Measurements from ENCODE around the gene RANBP9. TPM values are rescaled to one million over a fixed set of nuclear protein-coding genes. Genes with fewer than 3 reads are reported as not detected.

Gene RANBP9
- total RNA-seq, 3 donors from 2014 or later: 43.9 to 51.5 (median 48.0) TPM

DNA sequence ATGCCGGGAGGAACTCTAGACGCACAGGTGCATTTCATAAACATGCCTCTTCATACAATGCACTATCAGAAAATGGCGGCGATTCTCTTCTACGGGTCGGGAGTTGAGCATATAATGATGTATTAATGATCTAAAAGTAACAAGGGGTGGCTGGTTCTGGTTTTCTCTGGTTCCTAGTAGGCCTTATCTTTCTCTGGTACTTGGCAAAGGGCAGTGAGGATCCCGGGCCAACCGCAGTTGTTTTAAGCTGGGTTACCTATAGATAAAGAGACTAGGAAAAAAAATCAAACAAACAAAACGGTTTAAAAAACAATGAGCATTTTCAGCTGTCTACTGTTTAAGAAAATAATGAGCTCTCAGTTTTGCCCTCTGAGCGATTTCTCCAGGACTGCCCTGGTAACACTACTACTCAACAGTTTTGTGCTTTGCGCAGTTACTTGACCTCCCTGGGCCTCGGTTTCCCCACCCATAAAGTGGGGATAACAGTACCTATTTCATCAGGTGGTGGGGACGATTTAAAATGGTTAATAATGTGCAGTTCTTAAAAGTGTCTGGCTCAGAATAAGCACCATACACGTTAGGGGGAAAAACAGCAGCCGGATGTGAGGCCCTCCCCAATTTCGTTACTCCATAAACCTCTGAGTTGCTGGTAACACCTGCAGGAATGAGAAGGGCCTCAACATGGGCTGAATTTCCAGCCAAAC is 138.5 kb downstream of the RANBP9 start:
- intact Hi-C loops (cut with DNase I; ENCODE audit: low total_unique reads): no loop called here

DNA sequence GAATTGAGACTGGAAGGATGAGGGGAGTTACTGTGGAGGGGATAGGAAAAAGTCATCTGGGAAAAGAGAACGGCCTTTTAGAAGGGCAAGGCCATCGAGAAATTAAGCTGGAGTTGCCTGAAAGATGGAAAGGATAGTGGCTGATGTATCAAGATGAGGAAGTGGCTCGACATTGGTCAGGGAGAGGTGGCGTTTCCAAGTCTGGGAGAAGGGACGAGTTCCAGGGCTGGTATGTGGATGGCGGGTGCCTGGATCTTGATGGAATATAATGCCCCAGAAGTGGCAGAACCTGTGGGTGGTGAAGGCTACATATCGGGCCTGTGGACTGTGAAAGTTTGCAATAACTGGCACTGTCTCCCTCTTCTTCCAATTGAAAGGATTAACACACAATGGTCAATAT is 139.4 kb downstream of the RANBP9 start:
- DNase-seq (ENCODE audit: low spot score in 2 of 2): no peak
- no peaks in the 10 kb centered on the region for H3K27me3 ChIP-seq
- intact Hi-C loops (cut with DNase I; ENCODE audit: low total_unique reads): no loop called here
- H3K36me3 ChIP-seq: no peaks in the 10 kb centered on the region
- TF ChIP-seq POLR2AphosphoS5 (IDR thresholded peaks at IDR 0.05) (no peak), POLR2A (IDR thresholded peaks at IDR 0.05) (no peak)
- TF ChIP-seq, protein P1, sequence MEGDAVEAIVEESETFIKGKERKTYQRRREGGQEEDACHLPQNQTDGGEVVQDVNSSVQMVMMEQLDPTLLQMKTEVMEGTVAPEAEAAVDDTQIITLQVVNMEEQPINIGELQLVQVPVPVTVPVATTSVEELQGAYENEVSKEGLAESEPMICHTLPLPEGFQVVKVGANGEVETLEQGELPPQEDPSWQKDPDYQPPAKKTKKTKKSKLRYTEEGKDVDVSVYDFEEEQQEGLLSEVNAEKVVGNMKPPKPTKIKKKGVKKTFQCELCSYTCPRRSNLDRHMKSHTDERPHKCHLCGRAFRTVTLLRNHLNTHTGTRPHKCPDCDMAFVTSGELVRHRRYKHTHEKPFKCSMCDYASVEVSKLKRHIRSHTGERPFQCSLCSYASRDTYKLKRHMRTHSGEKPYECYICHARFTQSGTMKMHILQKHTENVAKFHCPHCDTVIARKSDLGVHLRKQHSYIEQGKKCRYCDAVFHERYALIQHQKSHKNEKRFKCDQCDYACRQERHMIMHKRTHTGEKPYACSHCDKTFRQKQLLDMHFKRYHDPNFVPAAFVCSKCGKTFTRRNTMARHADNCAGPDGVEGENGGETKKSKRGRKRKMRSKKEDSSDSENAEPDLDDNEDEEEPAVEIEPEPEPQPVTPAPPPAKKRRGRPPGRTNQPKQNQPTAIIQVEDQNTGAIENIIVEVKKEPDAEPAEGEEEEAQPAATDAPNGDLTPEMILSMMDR (IDR thresholded peaks at IDR 0.05): no peak
- H3K4me3 ChIP-seq: no peak overlapping the region
- no peaks in the 10 kb centered on the region for H3K4me1 ChIP-seq
- no peak overlapping the region for H3K27ac ChIP-seq
- no peaks in the 10 kb centered on the region for H3K9me3 ChIP-seq

More for the DNA sequence above, 138.5 kb downstream of the RANBP9 start:
- TF ChIP-seq POLR2A (IDR thresholded peaks at IDR 0.05): no peak
- TF ChIP-seq, protein P1 (IDR thresholded peaks at IDR 0.05): no peak
- TF ChIP-seq POLR2AphosphoS5 (IDR thresholded peaks at IDR 0.05): no peak
- DNase-seq (ENCODE audit: low spot score in 2 of 2): no peak
- H3K27me3 ChIP-seq: no peaks in the 10 kb centered on the region
- peak overlapping the region; percentile 76 to 87 (median 84) for H3K4me3 ChIP-seq
- H3K4me1 ChIP-seq: no peaks in the 10 kb centered on the region
- no peaks in the 10 kb centered on the region for H3K36me3 ChIP-seq
- H3K27ac ChIP-seq: peak overlapping the region; percentile 94 to 97
- H3K9me3 ChIP-seq: no peaks in the 10 kb centered on the region

Other genes starting within 250 kb of the RANBP9 start
- 10 to 100 TPM; 11.6 to 33.3 (median 23.3) TPM for gene GFOD1, start 224.2 kb downstream of the RANBP9 start, total RNA-seq
- gene SIRT5, start 137.2 kb downstream of the RANBP9 start, total RNA-seq: 10 to 100 TPM; 10.2 to 20.6 (median 14.5) TPM
- 10 to 100 TPM; 75.7 to 83.4 (median 80.5) TPM for gene NOL7, start 96.5 kb downstream of the RANBP9 start, total RNA-seq
- 10 to 100 TPM; 12.8 to 14.9 (median 14.1) TPM for gene MCUR1, start 102.7 kb upstream of the RANBP9 start, total RNA-seq
- gene RNF182, start 213.1 kb upstream of the RANBP9 start, total RNA-seq: 1 to 10 TPM in 1 of 3 donors, under 1 TPM in 2; 0.66 to 1.5 (median 0.80) TPM